Adrenal gland (tissue), 5 donors: ENCODE measurements around the gene MOB3B.

ENCODE experiments used
- POLR2A ChIP-seq, 2 donors: fragments of 450-650 bp; IDR thresholded peaks; one replicate each; pipeline ENCODE4 v1.6.1; 2017; ENCODE audit warnings: antibody characterized with exemption in 2 of 2, mild to moderate bottlenecking in 2 of 2, moderate library complexity in 1 of 2
- TF ChIP-seq, protein P1 (sequence below), 6 experiments: fragments of 450-650 bp in 4 of 6; fragments of 200-600 bp in 2 of 6; sonication (generic) in 1 of 6; IDR thresholded peaks; 1 replicate in 5 of 6; 2 replicates in 1 of 6; pipeline versions ENCODE4 v1.5.1 to v1.8.0; 2016 to 2021; ENCODE audit warnings: antibody characterized with exemption in 6 of 6, mild to moderate bottlenecking in 2 of 6, moderate library complexity in 1 of 6
- donor health status: DM: no; HTN: no; CAD: no.

DNA sequence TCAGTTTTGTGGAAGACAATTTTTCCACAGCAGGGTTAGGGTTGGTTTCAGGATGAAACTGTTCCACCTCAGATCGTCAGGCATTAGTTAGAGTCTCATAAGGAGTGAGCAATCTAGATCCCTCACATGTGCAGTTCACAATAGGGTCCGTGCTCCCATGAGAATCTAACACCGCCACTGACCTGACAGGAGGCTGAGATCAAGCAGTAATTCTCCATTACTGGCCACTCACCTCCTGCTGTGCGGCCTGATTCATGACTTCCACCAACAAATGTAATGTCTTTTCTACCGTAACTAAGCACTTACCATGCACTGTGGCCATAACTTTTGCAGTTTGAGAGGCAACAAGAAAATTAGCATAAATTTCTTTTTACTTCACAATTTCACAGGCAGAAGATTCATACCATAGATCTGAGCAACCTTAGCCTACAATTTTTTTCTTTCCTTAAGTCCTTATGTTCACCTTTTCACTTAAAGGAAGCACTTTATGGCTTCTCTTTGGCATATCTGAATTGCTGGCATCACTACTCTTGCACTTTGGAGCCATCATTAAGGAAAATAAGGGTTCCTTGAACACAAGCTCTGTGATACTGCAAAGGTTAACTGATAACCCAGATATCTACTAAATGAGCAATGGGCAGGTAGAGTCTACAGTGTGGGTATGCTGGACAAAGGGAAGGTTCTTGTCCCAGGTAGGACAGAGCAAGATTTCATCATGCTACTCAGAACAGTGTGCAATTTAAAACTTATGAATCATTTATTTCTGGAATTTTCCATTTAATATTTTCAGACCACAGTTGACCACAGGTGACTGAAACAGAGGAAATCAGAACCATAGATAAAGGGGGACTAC lies 88.5 kb downstream of the MOB3B start:
- TF ChIP-seq, protein P1, sequence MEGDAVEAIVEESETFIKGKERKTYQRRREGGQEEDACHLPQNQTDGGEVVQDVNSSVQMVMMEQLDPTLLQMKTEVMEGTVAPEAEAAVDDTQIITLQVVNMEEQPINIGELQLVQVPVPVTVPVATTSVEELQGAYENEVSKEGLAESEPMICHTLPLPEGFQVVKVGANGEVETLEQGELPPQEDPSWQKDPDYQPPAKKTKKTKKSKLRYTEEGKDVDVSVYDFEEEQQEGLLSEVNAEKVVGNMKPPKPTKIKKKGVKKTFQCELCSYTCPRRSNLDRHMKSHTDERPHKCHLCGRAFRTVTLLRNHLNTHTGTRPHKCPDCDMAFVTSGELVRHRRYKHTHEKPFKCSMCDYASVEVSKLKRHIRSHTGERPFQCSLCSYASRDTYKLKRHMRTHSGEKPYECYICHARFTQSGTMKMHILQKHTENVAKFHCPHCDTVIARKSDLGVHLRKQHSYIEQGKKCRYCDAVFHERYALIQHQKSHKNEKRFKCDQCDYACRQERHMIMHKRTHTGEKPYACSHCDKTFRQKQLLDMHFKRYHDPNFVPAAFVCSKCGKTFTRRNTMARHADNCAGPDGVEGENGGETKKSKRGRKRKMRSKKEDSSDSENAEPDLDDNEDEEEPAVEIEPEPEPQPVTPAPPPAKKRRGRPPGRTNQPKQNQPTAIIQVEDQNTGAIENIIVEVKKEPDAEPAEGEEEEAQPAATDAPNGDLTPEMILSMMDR (IDR thresholded peaks at IDR 0.05) = no peak
- TF ChIP-seq POLR2A (IDR thresholded peaks at IDR 0.05) = no peak
